GM23338 (cell line): ENCODE data around the gene TMEM131L. TPM values are rescaled to one million over a fixed set of nuclear protein-coding genes. Genes with fewer than 3 reads are reported as not detected.

ENCODE experiments used
- ATAC-seq: fragments of 200-7000 bp; cut with Tn5 transposase; 3 replicates; pipeline ENCODE4 v1.9.1; 2020
- DNase-seq: peaks from one replicate; pipeline ENCODE4 v3.0.0-alpha.2; 2015; ENCODE audit warnings: low spot score
- H2AFZ ChIP-seq: fragments of 200-600 bp; sonication (generic); 2 replicates; pipeline ENCODE4 v1.8.0; 2016; ENCODE audit warnings: antibody characterized with exemption, mild to moderate bottlenecking, moderate library complexity
- H3F3A ChIP-seq: fragments of 200-600 bp; sonication (generic); replicated peaks from 2 replicates; pipeline ENCODE4 v1.8.0; 2017; ENCODE audit warnings: antibody characterized with exemption, mixed run types, low read depth
- H3K27ac ChIP-seq: fragments of 200-600 bp; sonication (generic); 2 replicates; pipeline ENCODE4 v1.6.1; 2016; ENCODE audit warnings: low read depth
- H3K27me3 ChIP-seq: fragments of 200-600 bp; sonication (generic); 2 replicates; pipeline ENCODE4 v1.8.0; 2016; ENCODE audit warnings: mild to moderate bottlenecking, mixed run types, moderate library complexity; ENCODE audit not compliant: insufficient read depth
- H3K36me3 ChIP-seq: fragments of 200-600 bp; sonication (generic); 2 replicates; pipeline ENCODE4 v1.8.0; 2016; ENCODE audit warnings: mild to moderate bottlenecking; ENCODE audit not compliant: insufficient read depth
- H3K4me1 ChIP-seq: fragments of 200-600 bp; sonication (generic); 2 replicates; pipeline ENCODE4 v1.8.0; 2016; ENCODE audit warnings: mild to moderate bottlenecking, moderate library complexity; ENCODE audit not compliant: insufficient read depth
- H3K4me2 ChIP-seq: fragments of 200-600 bp; sonication (generic); 2 replicates; pipeline ENCODE4 v1.7.1; 2017; ENCODE audit warnings: mixed run types
- H3K4me3 ChIP-seq: fragments of 200-600 bp; sonication (generic); 2 replicates; pipeline ENCODE4 v1.6.1; 2016; ENCODE audit warnings: mixed run types
- H3K79me2 ChIP-seq: fragments of 200-600 bp; sonication (generic); replicated peaks from 2 replicates; pipeline ENCODE4 v1.8.0; 2017; ENCODE audit warnings: mild to moderate bottlenecking; ENCODE audit not compliant: insufficient read depth
- H3K9me2 ChIP-seq: fragments of 200-600 bp; sonication (generic); 2 replicates; pipeline ENCODE4 v1.8.0; 2017; ENCODE audit not compliant: insufficient read depth
- H4K20me1 ChIP-seq: fragments of 200-600 bp; sonication (generic); replicated peaks from 2 replicates; pipeline ENCODE4 v1.8.0; 2017; ENCODE audit warnings: mild to moderate bottlenecking; ENCODE audit not compliant: insufficient read depth
- H3K27ac Mint-ChIP-seq: 2 replicates; pipeline ENCODE4 v1.8.0; 2020; ENCODE audit warnings: inconsistent platforms, mild to moderate bottlenecking, moderate library complexity, mixed read lengths
- H3K27me3 Mint-ChIP-seq: 3 replicates; pipeline ENCODE4 v1.8.0; 2022; ENCODE audit warnings: low read depth, mild to moderate bottlenecking, moderate library complexity, mixed read lengths, inconsistent platforms; ENCODE audit not compliant: insufficient read depth, poor library complexity
- H3K36me3 Mint-ChIP-seq: 3 replicates; pipeline ENCODE4 v1.8.0; 2021; ENCODE audit warnings: low read depth, mild to moderate bottlenecking, inconsistent platforms, moderate library complexity, mixed read lengths
- H3K4me1 Mint-ChIP-seq: 3 replicates; pipeline ENCODE4 v1.8.0; 2020; ENCODE audit warnings: mild to moderate bottlenecking, inconsistent platforms, mixed read lengths
- H3K4me3 Mint-ChIP-seq: 3 replicates; pipeline ENCODE4 v1.8.0; 2021; ENCODE audit warnings: moderate library complexity, mild to moderate bottlenecking, inconsistent platforms, mixed read lengths
- H3K9me3 Mint-ChIP-seq: 3 replicates; pipeline ENCODE4 v1.8.0; 2020; ENCODE audit warnings: moderate library complexity, mild to moderate bottlenecking, inconsistent platforms, mixed read lengths
- CREB1 ChIP-seq: fragments of 250-450 bp; sonication (Bioruptor Pico); IDR thresholded peaks from 2 replicates; pipeline ENCODE4 v1.5.0; 2020; ENCODE audit warnings: low read depth, mild to moderate bottlenecking, moderate library complexity
- CTCF ChIP-seq, 2 experiments: fragments of 200-600 bp in 1 of 2; sonication (generic) in 1 of 2; conservative IDR thresholded peaks; 2 replicates each; pipeline versions ENCODE4 v1.5.1 to v1.6.1; 2016 to 2017; ENCODE audit warnings: antibody characterized with exemption in 2 of 2, low read depth in 2 of 2, mild to moderate bottlenecking in 2 of 2, moderate library complexity in 1 of 2
- ETS1 ChIP-seq: IDR thresholded peaks from 2 replicates; pipeline ENCODE4 v1.6.1; 2016; ENCODE audit warnings: antibody characterized with exemption
- EZH2phosphoT487 ChIP-seq: fragments of 200-600 bp; sonication (generic); IDR thresholded peaks from one replicate; pipeline ENCODE4 v1.8.1; 2018; ENCODE audit warnings: antibody characterized with exemption; ENCODE audit not compliant: unreplicated experiment
- JUNB ChIP-seq: IDR thresholded peaks from one replicate; pipeline ENCODE4 v1.6.1; 2016; ENCODE audit warnings: antibody characterized with exemption; ENCODE audit not compliant: unreplicated experiment
- NANOG ChIP-seq: IDR thresholded peaks from 2 replicates; pipeline ENCODE4 v1.6.1; 2016; ENCODE audit warnings: antibody characterized with exemption, borderline replicate concordance
- POLR2AphosphoS5 ChIP-seq: IDR thresholded peaks from 2 replicates; pipeline ENCODE4 v1.6.1; 2016; ENCODE audit warnings: antibody characterized with exemption, low read depth
- REST ChIP-seq: IDR thresholded peaks from one replicate; pipeline ENCODE4 v1.6.1; 2018; ENCODE audit warnings: antibody characterized with exemption; ENCODE audit not compliant: unreplicated experiment
- STAT1 ChIP-seq: IDR thresholded peaks from one replicate; pipeline ENCODE4 v1.6.1; 2016; ENCODE audit warnings: antibody characterized with exemption; ENCODE audit not compliant: unreplicated experiment
- ZNF331 ChIP-seq: fragments of 250-450 bp; sonication (Bioruptor Pico); IDR thresholded peaks from 2 replicates; pipeline ENCODE4 v1.5.0; 2020; ENCODE audit warnings: low read depth, mild to moderate bottlenecking, moderate library complexity
- polyA plus RNA-seq: library from polyadenylated mRNA; unstranded; fragments of >200 nt; fragmentation: Nextera tagmentation; extraction: Ambion mirVana; gene quantifications from 2 replicates; pipeline ENCODE4 v1.2.1, GENCODE V29; 2016
- total RNA-seq: library from RNA; depleted of rRNA; stranded (reverse); fragments of >200 nt; shearing (Covaris generic); gene quantifications from 2 replicates; pipeline ENCODE4 v1.2.3, GENCODE V29; 2014

The TMEM131L gene
- total and polyA plus RNA-seq, 2 experiments from 2014 or later: 11.1 to 32.2 TPM

- H3K9me2 ChIP-seq: no peaks in the 10 kb centered on the region
- H3F3A ChIP-seq: no peaks in the 10 kb centered on the region
- Mint-ChIP-seq H3K4me3 (no peak overlapping the region), H3K27me3 (peaks cover 7% of the 10 kb centered on the region), H3K4me1 (peaks cover 13% of the 10 kb centered on the region), H3K9me3 (no peaks in the 10 kb centered on the region; the same call in 2 of the 3 replicates), H3K36me3 (peaks cover 67% of the 10 kb centered on the region), H3K27ac (peak overlapping the region; percentile 1; the same call in 1 of the 2 replicates)
- H3K27ac ChIP-seq: no peak overlapping the region
- H3K27me3 ChIP-seq: no peaks in the 10 kb centered on the region
- no peak; the same call in 2 of the 3 replicates for ATAC-seq
- H4K20me1 ChIP-seq: no peaks in the 10 kb centered on the region
- no peak overlapping the region for H3K4me3 ChIP-seq
- H3K36me3 ChIP-seq: peaks cover 13% of the 10 kb centered on the region
- no peak for DNase-seq
- H3K79me2 ChIP-seq: no peaks in the 10 kb centered on the region
- H2AFZ ChIP-seq: no peak overlapping the region
- no peak overlapping the region for H3K4me2 ChIP-seq
- TF ChIP-seq POLR2AphosphoS5: no peak
- no peak for TF ChIP-seq EZH2phosphoT487
- TF ChIP-seq CREB1 (CRISPR knock-in tag): no peak
- 0 out of 2 replicates have a peak, but pooled peaks cover 4% of the 10 kb centered on the region for H3K4me1 ChIP-seq
Measured at GRCh38 chr4:153628796-153629315, 162.7 kb downstream of the TMEM131L start.

- H3K27me3 Mint-ChIP-seq: peaks cover 7% of the 10 kb centered on the region
- DNase-seq (no peak), ATAC-seq (no peak)
- peaks cover 65% of the 10 kb centered on the region for H3K36me3 Mint-ChIP-seq
- Histone ChIP-seq H3K4me3 (no peak overlapping the region), H3K9me2 (no peaks in the 10 kb centered on the region), H3F3A (no peaks in the 10 kb centered on the region), H3K4me1 (0 out of 2 replicates have a peak, but pooled peaks cover 4% of the 10 kb centered on the region), H3K27me3 (no peaks in the 10 kb centered on the region), H3K79me2 (no peaks in the 10 kb centered on the region), H3K27ac (no peak overlapping the region), H2AFZ (no peak overlapping the region), H3K36me3 (peaks cover 13% of the 10 kb centered on the region), H3K4me2 (no peak overlapping the region), H4K20me1 (no peaks in the 10 kb centered on the region)
- no peak overlapping the region for H3K4me3 Mint-ChIP-seq
- H3K27ac Mint-ChIP-seq: no peak overlapping the region
- peaks cover 13% of the 10 kb centered on the region for H3K4me1 Mint-ChIP-seq
- no peaks in the 10 kb centered on the region; the same call in 2 of the 3 replicates for H3K9me3 Mint-ChIP-seq
- TF ChIP-seq CREB1 (CRISPR knock-in tag): no peak
- no peak for TF ChIP-seq STAT1
- TF ChIP-seq JUNB: no peak
- no peak for TF ChIP-seq CTCF (conservative IDR thresholded peaks at IDR 0.05; ENCODE audit: low read depth in 2 of 2)
- no peak for TF ChIP-seq POLR2AphosphoS5
- no peak for TF ChIP-seq ZNF331 (CRISPR knock-in tag)
- TF ChIP-seq REST: no peak
- TF ChIP-seq EZH2phosphoT487: no peak
- no peak for TF ChIP-seq NANOG
- no peak for TF ChIP-seq ETS1
Measured at GRCh38 chr4:153629776-153630175, 163.6 kb downstream of the TMEM131L start.
